Measurements from ENCODE around the gene RNF8.

The RNF8 gene

GRCh38 chr6:37314487-37315156, 39.2 kb upstream of the RNF8 start:
- peak; percentile 44 for DNase-seq
- peak; percentile 87 for TF ChIP-seq CTCF (IDR thresholded peaks at IDR 0.05; ENCODE audit: low read depth, low read length, missing control alignments)
- Histone ChIP-seq H3K27ac (no peak overlapping the region), H3K36me3 (replicated peaks) (peaks cover 46% of the 10 kb centered on the region), H3K4me3 (ENCODE audit: low read depth, low read length) (no peak overlapping the region), H3K27me3 (replicated peaks) (no peaks in the 10 kb centered on the region)
- in situ Hi-C loops (cut with HindIII; ENCODE audit: low pct_ligation_motif_present, low sequenced_read_pairs), result no loop called here

GRCh38 chr6:37315157-37315515, 38.6 kb upstream of the RNF8 start:
- H3K4me3 ChIP-seq (ENCODE audit: low read depth, low read length), result no peak overlapping the region
- H3K27me3 ChIP-seq (replicated peaks), result no peaks in the 10 kb centered on the region
- no peak overlapping the region for H3K27ac ChIP-seq
- in situ Hi-C loops (cut with HindIII; ENCODE audit: low pct_ligation_motif_present, low sequenced_read_pairs), result no loop called here
- peaks cover 52% of the 10 kb centered on the region for H3K36me3 ChIP-seq (replicated peaks)
- DNase-seq, result no peak
- no peak for TF ChIP-seq CTCF (IDR thresholded peaks at IDR 0.05; ENCODE audit: low read depth, low read length, missing control alignments)

GRCh38 chr6:37316071-37316470, 37.7 kb upstream of the RNF8 start:
- TF ChIP-seq CTCF (IDR thresholded peaks at IDR 0.05; ENCODE audit: low read depth, low read length, missing control alignments), result no peak
- Histone ChIP-seq H3K36me3 (replicated peaks) (peaks cover 56% of the 10 kb centered on the region), H3K27me3 (replicated peaks) (no peaks in the 10 kb centered on the region), H3K4me3 (ENCODE audit: low read depth, low read length) (no peak overlapping the region), H3K27ac (no peak overlapping the region)
- in situ Hi-C loops (cut with HindIII; ENCODE audit: low pct_ligation_motif_present, low sequenced_read_pairs), result no loop called here
- DNase-seq, result no peak

GRCh38 chr6:37317312-37318038, 36.3 kb upstream of the RNF8 start:
- TF ChIP-seq CTCF (IDR thresholded peaks at IDR 0.05; ENCODE audit: low read depth, low read length, missing control alignments), result no peak
- no peak for DNase-seq
- no peak overlapping the region for H3K4me3 ChIP-seq (ENCODE audit: low read depth, low read length)
- no peak overlapping the region for H3K27ac ChIP-seq
- in situ Hi-C loops (cut with HindIII; ENCODE audit: low pct_ligation_motif_present, low sequenced_read_pairs), result no loop called here
- H3K27me3 ChIP-seq (replicated peaks), result no peaks in the 10 kb centered on the region
- peaks cover 65% of the 10 kb centered on the region for H3K36me3 ChIP-seq (replicated peaks)

- no peaks in the 10 kb centered on the region for H3K27me3 ChIP-seq (replicated peaks)
- no peak overlapping the region for H3K27ac ChIP-seq
- no peak for TF ChIP-seq CTCF (IDR thresholded peaks at IDR 0.05; ENCODE audit: low read depth, low read length, missing control alignments)
- peaks cover 62% of the 10 kb centered on the region for H3K36me3 ChIP-seq (replicated peaks)
- no peak for DNase-seq
- no peak overlapping the region for H3K4me3 ChIP-seq (ENCODE audit: low read depth, low read length)
- in situ Hi-C loops (cut with HindIII; ENCODE audit: low pct_ligation_motif_present, low sequenced_read_pairs), result no loop called here
Measured at GRCh38 chr6:37319156-37319555, 34.6 kb upstream of the RNF8 start.
